Fibroblast of pulmonary artery (primary cell): ENCODE data around the gene GRID2.

Source experiments
- DNase-seq: peaks from one replicate; pipeline ENCODE4 v3.0.0-alpha.2; 2010; ENCODE audit warnings: low read depth
- H3K4me3 ChIP-seq: replicated peaks from 2 replicates; pipeline ENCODE4 v1.5.1; 2011; ENCODE audit warnings: low read depth, mild to moderate bottlenecking, control low read depth, low read length, moderate library complexity
- TF ChIP-seq, protein P1 (sequence below): IDR thresholded peaks from 2 replicates; pipeline ENCODE4 v1.5.1; 2011; ENCODE audit warnings: mild to moderate bottlenecking, control low read depth, low read length, inconsistent platforms; ENCODE audit errors: missing control alignments

The GRID2 gene

DNA sequence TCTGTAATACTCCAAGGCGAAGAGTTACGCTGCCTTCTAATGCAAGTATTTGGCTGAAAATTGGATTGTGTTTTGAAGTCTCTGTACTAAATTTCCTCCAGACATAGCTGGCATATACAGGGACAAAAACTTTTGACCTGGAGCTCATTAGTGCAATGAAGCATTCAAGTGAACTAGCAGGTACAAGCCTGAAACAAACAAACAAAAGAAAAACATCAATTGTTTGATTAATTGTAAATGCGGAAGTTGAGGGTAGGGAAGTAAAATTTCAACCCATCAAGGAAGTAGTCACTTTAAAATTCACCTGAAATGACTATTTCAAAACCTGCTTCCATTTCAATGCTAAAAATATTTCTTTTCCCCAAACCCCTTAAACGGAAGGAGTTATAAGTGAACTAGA, 1008.5 kb downstream of the GRID2 start:
- DNase-seq, result no peak
- no peak overlapping the region for H3K4me3 ChIP-seq
- TF ChIP-seq, protein P1, sequence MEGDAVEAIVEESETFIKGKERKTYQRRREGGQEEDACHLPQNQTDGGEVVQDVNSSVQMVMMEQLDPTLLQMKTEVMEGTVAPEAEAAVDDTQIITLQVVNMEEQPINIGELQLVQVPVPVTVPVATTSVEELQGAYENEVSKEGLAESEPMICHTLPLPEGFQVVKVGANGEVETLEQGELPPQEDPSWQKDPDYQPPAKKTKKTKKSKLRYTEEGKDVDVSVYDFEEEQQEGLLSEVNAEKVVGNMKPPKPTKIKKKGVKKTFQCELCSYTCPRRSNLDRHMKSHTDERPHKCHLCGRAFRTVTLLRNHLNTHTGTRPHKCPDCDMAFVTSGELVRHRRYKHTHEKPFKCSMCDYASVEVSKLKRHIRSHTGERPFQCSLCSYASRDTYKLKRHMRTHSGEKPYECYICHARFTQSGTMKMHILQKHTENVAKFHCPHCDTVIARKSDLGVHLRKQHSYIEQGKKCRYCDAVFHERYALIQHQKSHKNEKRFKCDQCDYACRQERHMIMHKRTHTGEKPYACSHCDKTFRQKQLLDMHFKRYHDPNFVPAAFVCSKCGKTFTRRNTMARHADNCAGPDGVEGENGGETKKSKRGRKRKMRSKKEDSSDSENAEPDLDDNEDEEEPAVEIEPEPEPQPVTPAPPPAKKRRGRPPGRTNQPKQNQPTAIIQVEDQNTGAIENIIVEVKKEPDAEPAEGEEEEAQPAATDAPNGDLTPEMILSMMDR, result no peak

DNA sequence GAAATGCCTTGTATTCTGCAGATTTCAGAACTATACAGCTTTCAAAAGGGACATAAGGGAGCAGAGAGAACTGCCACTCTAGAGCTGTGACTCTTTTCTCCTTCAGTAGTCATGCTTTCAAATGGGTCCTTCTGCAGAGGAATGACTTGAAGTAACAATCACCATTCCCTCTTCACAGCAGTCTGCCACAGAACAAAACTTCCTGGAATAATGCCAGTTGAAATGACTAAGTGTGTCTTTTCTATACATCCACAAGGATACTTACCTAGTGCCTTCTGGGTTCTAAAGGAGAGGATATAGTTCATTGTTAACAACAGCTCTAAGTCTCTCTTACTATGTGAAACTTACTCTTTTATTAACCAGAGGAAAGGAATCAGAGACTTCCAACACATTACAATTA, 1009.4 kb downstream of the GRID2 start:
- TF ChIP-seq, protein P1, result no peak
- peak; percentile 27 for DNase-seq
- H3K4me3 ChIP-seq, result no peak overlapping the region

DNA sequence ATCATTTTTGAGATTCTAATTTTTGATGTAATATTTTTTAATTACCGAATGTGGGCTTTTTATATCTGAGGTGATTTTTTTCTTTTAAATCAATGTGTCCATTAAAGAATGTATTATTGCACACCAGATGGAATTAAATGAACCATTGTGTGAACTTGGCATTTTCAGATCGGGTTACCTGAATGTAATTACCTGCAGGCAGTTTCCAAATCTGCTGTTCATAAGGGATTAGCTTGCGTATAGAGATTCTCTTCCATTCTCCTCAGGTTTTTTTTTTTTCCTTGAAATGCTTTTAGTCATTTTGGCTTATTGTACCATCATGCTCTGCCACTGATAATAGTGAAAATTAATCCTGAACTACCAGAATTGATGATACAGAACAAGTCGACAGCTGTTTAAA, 1013.3 kb downstream of the GRID2 start:
- TF ChIP-seq, protein P1, result no peak
- H3K4me3 ChIP-seq, result no peak overlapping the region
- no peak for DNase-seq

DNA sequence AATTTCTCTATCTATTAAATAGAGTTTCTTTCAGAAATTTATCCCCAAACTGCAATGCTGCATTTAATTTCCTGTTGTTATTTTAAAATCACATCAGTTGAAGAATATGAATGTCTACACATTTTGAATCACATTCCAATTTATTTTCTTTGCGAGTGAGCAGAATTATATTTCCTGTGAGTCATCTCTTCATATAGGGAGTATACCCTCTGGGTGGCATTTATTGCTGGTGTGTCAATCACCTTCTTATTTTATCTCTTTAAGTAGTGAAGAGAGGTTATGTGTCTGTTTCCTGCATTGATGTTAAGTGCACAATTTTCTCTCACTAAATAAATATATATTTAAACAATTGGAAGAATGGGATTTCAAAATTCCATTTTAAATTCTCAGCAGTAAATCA, 1013.8 kb downstream of the GRID2 start:
- TF ChIP-seq, protein P1, result no peak
- DNase-seq, result no peak
- H3K4me3 ChIP-seq, result no peak overlapping the region

DNA sequence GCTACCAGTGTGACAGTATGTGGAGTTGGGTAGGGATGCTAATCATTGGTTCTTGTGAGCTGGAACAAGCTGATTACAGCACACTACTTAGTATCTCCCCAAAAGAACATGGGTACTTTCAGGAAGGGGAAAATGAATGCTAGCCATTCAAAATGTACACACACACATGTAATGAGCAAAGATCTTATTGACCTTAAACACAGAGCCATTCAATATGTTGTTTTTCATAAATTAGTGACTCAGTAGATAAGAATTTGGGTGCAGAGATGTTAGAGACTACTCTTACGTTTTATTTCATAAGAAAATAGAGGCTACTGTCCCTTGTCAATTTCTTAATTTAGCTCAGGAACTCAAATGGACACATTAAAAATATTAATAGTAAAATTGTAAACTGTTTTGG, 1015.3 kb downstream of the GRID2 start:
- TF ChIP-seq, protein P1, result no peak
- no peak for DNase-seq
- no peak overlapping the region for H3K4me3 ChIP-seq

DNA sequence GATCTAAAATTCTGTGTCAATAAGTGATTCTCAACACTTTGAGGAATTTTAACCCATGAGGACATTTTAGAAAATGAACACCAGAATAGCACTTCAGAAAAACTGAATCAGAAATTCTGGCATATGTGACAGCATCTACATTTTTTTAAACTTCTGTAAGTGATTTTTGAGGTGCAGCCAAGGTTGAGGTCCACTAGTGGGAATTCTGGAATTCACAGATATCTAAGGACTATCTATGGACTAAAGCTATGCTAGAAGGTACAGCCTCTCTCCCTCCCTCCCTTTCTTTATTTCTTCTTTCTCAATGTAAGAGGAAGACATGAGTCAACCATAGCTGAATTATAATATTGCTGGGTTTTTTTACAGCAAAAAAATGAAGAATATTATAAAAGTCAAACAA, 1016.6 kb downstream of the GRID2 start:
- no peak for DNase-seq
- H3K4me3 ChIP-seq, result no peak overlapping the region
- TF ChIP-seq, protein P1, result no peak

DNA sequence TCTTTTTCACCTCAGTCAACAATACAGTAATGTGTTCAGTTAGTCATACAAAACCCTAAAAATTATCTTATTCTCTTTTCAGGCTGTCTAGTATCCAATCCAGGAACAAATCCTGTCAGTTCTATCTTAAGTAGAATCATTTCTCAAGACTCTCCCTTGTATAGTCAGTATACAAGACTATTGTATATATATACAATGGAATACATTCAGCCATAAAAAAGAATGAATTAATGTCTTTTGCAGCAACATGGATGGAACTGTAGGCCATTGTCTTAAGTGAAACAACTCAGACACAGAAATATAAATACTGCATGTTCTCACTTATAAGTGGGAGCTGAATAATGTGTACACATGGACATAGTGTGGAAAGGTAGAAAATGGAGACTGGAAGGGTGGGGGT, 1023.6 kb downstream of the GRID2 start:
- TF ChIP-seq, protein P1, result no peak
- H3K4me3 ChIP-seq, result no peak overlapping the region
- no peak for DNase-seq
